K562 (cell line): ENCODE data around the gene PSMB4. TPM values are rescaled to one million over a fixed set of nuclear protein-coding genes. Genes with fewer than 3 reads are reported as not detected.

Source experiments
- ARID1B ChIP-seq: fragments of 450-650 bp; IDR thresholded peaks from 2 replicates; pipeline ENCODE4 v1.6.1; 2016; ENCODE audit warnings: antibody characterized with exemption, mild to moderate bottlenecking, inconsistent platforms
- ATF1 ChIP-seq, 2 experiments: fragments of 450-650 bp in 1 of 2; IDR thresholded peaks; 2 replicates each; pipeline ENCODE4 v1.6.1; 2016; ENCODE audit warnings: missing compliant biosample characterization in 1 of 2, missing genetic modification characterization in 1 of 2
- ATF7 ChIP-seq: fragments of 450-650 bp; IDR thresholded peaks from 2 replicates; pipeline ENCODE4 v1.7.1; 2014; ENCODE audit warnings: mild to moderate bottlenecking, moderate library complexity
- BCL6 ChIP-seq: fragments of 250-450 bp; sonication (Bioruptor Pico); IDR thresholded peaks from 2 replicates; pipeline ENCODE4 v1.4.0; 2020
- CBFA2T3 ChIP-seq: fragments of 450-650 bp; IDR thresholded peaks from 2 replicates; pipeline ENCODE4 v1.6.1; 2017
- CTBP1 ChIP-seq: fragments of 450-650 bp; IDR thresholded peaks from 2 replicates; pipeline ENCODE4 v1.6.1; 2016; ENCODE audit warnings: borderline replicate concordance
- CUX1 ChIP-seq: fragments of 200-800 bp; sonication (Bioruptor generic); IDR thresholded peaks from 2 replicates; pipeline ENCODE4 v1.6.1; 2016; ENCODE audit warnings: missing genetic modification characterization, missing compliant biosample characterization
- DIDO1 ChIP-seq: fragments of 450-650 bp; IDR thresholded peaks from 2 replicates; pipeline ENCODE4 v1.6.1; 2016; ENCODE audit warnings: low read depth, missing biosample characterization, missing genetic modification characterization
- DPF2 ChIP-seq: fragments of 450-650 bp; IDR thresholded peaks from 2 replicates; pipeline ENCODE4 v1.6.1; 2016
- EP300 ChIP-seq: IDR thresholded peaks from 2 replicates; pipeline ENCODE4 v1.6.1; 2012; ENCODE audit warnings: low read length, improper control_type of control experiment
- FOSL1 ChIP-seq: fragments of 200-800 bp; sonication (Bioruptor generic); conservative IDR thresholded peaks from 2 replicates; pipeline ENCODE4 v1.6.1; 2016; ENCODE audit warnings: missing genetic modification characterization, missing compliant biosample characterization
- HMBOX1 ChIP-seq: sonication (generic); IDR thresholded peaks from 2 replicates; pipeline ENCODE4 v1.6.1; 2016
- ID3 ChIP-seq, 2 experiments: fragments of 250-450 bp in 1 of 2; fragments of 450-650 bp in 1 of 2; sonication (Bioruptor Pico) in 1 of 2; IDR thresholded peaks; 2 replicates each; pipeline versions ENCODE4 v1.6.1 to v1.8.0; 2016 to 2021; ENCODE audit warnings: mild to moderate bottlenecking in 2 of 2, moderate library complexity in 2 of 2, missing compliant biosample characterization in 1 of 2, missing genetic modification characterization in 1 of 2
- JUN ChIP-seq, 2 experiments: sonication (generic) in 1 of 2; formaldehyde crosslinking in 1 of 2; IDR thresholded peaks; 2 replicates each; pipeline versions ENCODE4 v1.6.1 to v1.8.0; 2012 to 2022; ENCODE audit warnings: borderline replicate concordance in 2 of 2, mild to moderate bottlenecking in 2 of 2, improper control_type of control experiment in 1 of 2, low read depth in 1 of 2, low read length in 1 of 2, missing genetic modification reagents in 1 of 2
- MAZ ChIP-seq, 2 experiments: fragments of 450-650 bp in 1 of 2; sonication (generic) in 1 of 2; formaldehyde crosslinking; IDR thresholded peaks in 1 of 2; conservative IDR thresholded peaks in 1 of 2; 2 replicates each; pipeline versions ENCODE4 v1.4.0 to v1.5.0; 2020; ENCODE audit warnings: mild to moderate bottlenecking in 1 of 2, missing genetic modification reagents in 1 of 2
- MEIS2 ChIP-seq: fragments of 450-650 bp; IDR thresholded peaks from 2 replicates; pipeline ENCODE4 v1.6.1; 2014; ENCODE audit warnings: mild to moderate bottlenecking; ENCODE audit not compliant: partially characterized antibody
- MTA1 ChIP-seq: fragments of 450-650 bp; IDR thresholded peaks from 2 replicates; pipeline ENCODE4 v1.6.1; 2017; ENCODE audit warnings: borderline replicate concordance
- NFE2 ChIP-seq: IDR thresholded peaks from 2 replicates; pipeline ENCODE4 v1.6.1; 2014; ENCODE audit warnings: antibody characterized with exemption, low read depth
- POLR3A ChIP-seq: IDR thresholded peaks from 2 replicates; pipeline ENCODE4 v1.6.1; 2011; ENCODE audit warnings: borderline replicate concordance, mild to moderate bottlenecking, moderate library complexity; ENCODE audit not compliant: insufficient read length, insufficient read depth; ENCODE audit errors: extremely low read depth
- RCOR1 ChIP-seq, 2 experiments: IDR thresholded peaks; 2 replicates each; pipeline ENCODE4 v1.6.1; 2012; ENCODE audit warnings: low read depth in 2 of 2, low read length in 2 of 2, borderline replicate concordance in 1 of 2, improper control_type of control experiment in 1 of 2
- TEAD4 ChIP-seq, 2 experiments: sonication (generic) in 1 of 2; formaldehyde crosslinking in 1 of 2; IDR thresholded peaks; 2 replicates each; pipeline versions ENCODE4 v1.6.1 to v1.8.0; 2012 to 2022; ENCODE audit warnings: borderline replicate concordance in 1 of 2, inconsistent platforms in 1 of 2, low read length in 1 of 2, mild to moderate bottlenecking in 1 of 2, missing genetic modification reagents in 1 of 2
- ZNF766 ChIP-seq: fragments of 200-800 bp; sonication (Bioruptor generic); conservative IDR thresholded peaks from 2 replicates; pipeline ENCODE4 v1.6.1; 2016; ENCODE audit warnings: missing genetic modification characterization, missing compliant biosample characterization
- polyA plus RNA-seq, 8 experiments: library from polyadenylated mRNA; depleted of rRNA in 4 of 8; stranded (reverse) in 5 of 8; unstranded in 3 of 8; fragments of >200 nt; fragmentation: Nextera tagmentation in 2 of 8; fragmentation: Illumina TruSeq in 1 of 8; extraction: Ambion mirVana in 2 of 8; extraction: Trizol in 1 of 8; gene quantifications; 2 replicates each; pipeline versions ENCODE4 v1.2.1 to v1.2.3, GENCODE V29; 2011 to 2014; ENCODE audit warnings: inconsistent platforms in 1 of 8, missing spikeins in 1 of 8
- total RNA-seq, 7 experiments: library from RNA; depleted of rRNA in 6 of 7; stranded (reverse); fragments of >200 nt in 6 of 7; fragmentation: Illumina TruSeq in 2 of 7; extraction: Trizol in 2 of 7; gene quantifications; 2 replicates each; pipeline versions ENCODE4 v1.2.1 to v1.2.3, GENCODE V29; 2011 to 2021; ENCODE audit warnings: low replicate concordance in 1 of 7

PSMB4 gene
- total and polyA plus RNA-seq, 9 of the 15 experiments (the other 6 are each of a cell fraction or from before 2014, with no cell fraction given) = 397 to 674 (median 475) TPM

GRCh38 chr1:151384584-151384983 is 14.8 kb upstream of the PSMB4 start (continued):
- TF ChIP-seq CUX1 (CRISPR knock-in tag) (no peak), TEAD4 (IDR thresholded peaks at IDR 0.05; ENCODE audit: low read length) (peak; percentile 65), TEAD4 (CRISPR knock-in tag; IDR thresholded peaks at IDR 0.05; ENCODE audit: borderline replicate concordance) (no peak), ZNF766 (peak; percentile 65; the same call in 1 of the 2 replicates), BCL6 (CRISPR knock-in tag) (no peak), MAZ (CRISPR knock-in tag; conservative IDR thresholded peaks at IDR 0.05 in 1 of 2, IDR thresholded peaks at IDR 0.05 in 1 of 2) (peak in 1 of 2 experiments; percentile 57; a peak in 2 of 4 replicates), CBFA2T3 (peak; percentile 61), ATF7 (0 out of 2 replicates have a peak, but pooled peaks have one; percentile 23), CTBP1 (peak; percentile 95), DPF2 (peak; percentile 59; the same call in 1 of the 2 replicates), EP300 (0 out of 2 replicates have a peak, but pooled peaks have one; percentile 3), HMBOX1 (peak; percentile 97), ARID1B (peak; percentile 75), POLR3A (peak; percentile 49), NFE2 (peak; percentile 18; the same call in 1 of the 2 replicates), FOSL1 (tag) (no peak), MTA1 (peak; percentile 35; the same call in 1 of the 2 replicates), DIDO1 (tag) (no peak), JUN (IDR thresholded peaks at IDR 0.05; ENCODE audit: borderline replicate concordance, low read depth, low read length) (no peak), JUN (CRISPR knock-in tag; IDR thresholded peaks at IDR 0.05; ENCODE audit: borderline replicate concordance) (no peak), RCOR1 (IDR thresholded peaks at IDR 0.05; ENCODE audit: borderline replicate concordance in 1 of 2, low read depth in 2 of 2, low read length in 2 of 2) (peak in 1 of 2 experiments; percentile 52; a peak in 1 of 4 replicates), ATF1 (CRISPR knock-in tag; IDR thresholded peaks at IDR 0.05) (no peak), ATF1 (tag; IDR thresholded peaks at IDR 0.05) (0 out of 2 replicates have a peak, but pooled peaks have one; percentile 20), ID3 (CRISPR knock-in tag; IDR thresholded peaks at IDR 0.05) (no peak), ID3 (tag; IDR thresholded peaks at IDR 0.05) (0 out of 2 replicates have a peak, but pooled peaks have one; percentile 27), MEIS2 (peak; percentile 98)
